Right cardiac atrium (tissue), 5 donors: Measurements from ENCODE around the gene SBNO2. TPM values are rescaled to one million over a fixed set of nuclear protein-coding genes. Genes with fewer than 3 reads are reported as not detected.

ENCODE experiments used
- ATAC-seq, 2 donors: fragments of 200-7000 bp; cut with Tn5 transposase; one replicate each; pipeline versions ENCODE4 v1.8.0 to v1.9.1; 2020; ENCODE audit warnings: moderate library complexity in 2 of 2, mild to moderate bottlenecking in 1 of 2
- DNase-seq, 3 donors: peaks; one replicate each; pipeline ENCODE4 v3.0.0-alpha.2; 2020
- H3K27ac ChIP-seq: one replicate; pipeline ENCODE4 v1.5.1; 2013; ENCODE audit warnings: mild to moderate bottlenecking, low read length, control low read depth, moderate library complexity
- H3K27me3 ChIP-seq: one replicate; pipeline ENCODE4 v1.6.1; 2013; ENCODE audit not compliant: control insufficient read depth, insufficient read depth
- H3K4me1 ChIP-seq: one replicate; pipeline ENCODE4 v1.6.1; 2013; ENCODE audit warnings: low read length; ENCODE audit not compliant: control insufficient read depth, insufficient read depth
- H3K4me3 ChIP-seq: one replicate; pipeline ENCODE4 v1.5.1; 2013; ENCODE audit warnings: low read length, control low read depth
- H3K9me3 ChIP-seq: one replicate; pipeline ENCODE4 v1.6.1; 2013; ENCODE audit warnings: low read length; ENCODE audit not compliant: control insufficient read depth
- WGBS: extraction: QIAGEN DNeasy Blood & Tissue Kit; methylation state at CpG from one replicate; pipeline ENCODE4 v1.1.7; 2013; 5-methylcytosine and 5-hydroxymethylcytosine counted together
- intact Hi-C, 4 donors: fragments of 100-400 bp; cut with DNase I; formaldehyde crosslinking; loops; one replicate each; pipeline versions ENCODE4 v1.11.0 to v1.14.0; 2022 to 2023
- polyA plus RNA-seq: library from polyadenylated mRNA; stranded (reverse); fragments of 200-250 nt; gene quantifications from one replicate; pipeline ENCODE4 v1.2.3, GENCODE V29; 2013
- total RNA-seq, 4 donors: library from RNA; stranded (reverse); fragmentation: NEBNext Ultra II Directional; extraction: Animal tissue kit (Norgen Biotek cat#: 25700); gene quantifications; one replicate each; pipeline ENCODE4 v1.2.1, GENCODE V29; 2021
- donor health status: healthy with polysubstance abuse.
- donor health status: DM: no; HTN: yes; CAD: no.
- donor health status: DM: no; HTN: no; CAD: no.
- donor health status: DM: no; HTN: yes; CAD: no; lungs with severe emphysema.
- donor health status: DM: yes; HTN: yes; CAD: no.

Gene SBNO2
- total and polyA plus RNA-seq, 5 donors, result 13.4 to 44.5 (median 20.3) TPM

GRCh38 chr19:1064661-1065605 lies 109.1 kb downstream of the SBNO2 start:
- ATAC-seq (peak; percentile 64 to 70), DNase-seq (peak; percentile 72 to 91 (median 88))
- Histone ChIP-seq H3K4me3 (no peak overlapping the region), H3K9me3 (no peaks in the 10 kb centered on the region), H3K4me1 (no peaks in the 10 kb centered on the region), H3K27me3 (no peaks in the 10 kb centered on the region), H3K27ac (no peak overlapping the region)
- WGBS, result 11% methylated on average over 60 of the region's 60 CpGs
- intact Hi-C loops, result no loop called here

- intact Hi-C loops, result no loop called here
- Histone ChIP-seq H3K4me3 (no peak overlapping the region), H3K27me3 (no peaks in the 10 kb centered on the region), H3K4me1 (no peaks in the 10 kb centered on the region), H3K27ac (no peak overlapping the region), H3K9me3 (no peaks in the 10 kb centered on the region)
- no peak for ATAC-seq
- DNase-seq, result peak in 1 of 3 donors; percentile 55
- 83% methylated on average over 37 of the region's 37 CpGs for WGBS
These were observed 110.0 kb downstream of the SBNO2 start for GRCh38 chr19:1063909-1064660.

- ATAC-seq, result no peak
- 92% methylated on average over 37 of the region's 37 CpGs for WGBS
- H3K4me1 ChIP-seq, result no peaks in the 10 kb centered on the region
- H3K4me3 ChIP-seq, result no peak overlapping the region
- no peak overlapping the region for H3K27ac ChIP-seq
- no peaks in the 10 kb centered on the region for H3K9me3 ChIP-seq
- intact Hi-C loops, result no loop called here
- H3K27me3 ChIP-seq, result no peaks in the 10 kb centered on the region
- DNase-seq, result peak in 2 of 3 donors; percentile 56 to 61
These were observed 110.8 kb downstream of the SBNO2 start for GRCh38 chr19:1063030-1063908.

- no peaks in the 10 kb centered on the region for H3K27me3 ChIP-seq
- H3K4me1 ChIP-seq, result no peaks in the 10 kb centered on the region
- no peak overlapping the region for H3K27ac ChIP-seq
- no peak overlapping the region for H3K4me3 ChIP-seq
- whole genome bisulfite sequencing, result 87% methylated on average over 17 of the region's 17 CpGs
- peaks cover 2% of the 10 kb centered on the region for H3K9me3 ChIP-seq
- intact Hi-C loops, result no loop called here
- DNase-seq, result peak in 1 of 3 donors; percentile 37
- ATAC-seq, result no peak
These were observed 111.6 kb downstream of the SBNO2 start for GRCh38 chr19:1062387-1063029.

DNA sequence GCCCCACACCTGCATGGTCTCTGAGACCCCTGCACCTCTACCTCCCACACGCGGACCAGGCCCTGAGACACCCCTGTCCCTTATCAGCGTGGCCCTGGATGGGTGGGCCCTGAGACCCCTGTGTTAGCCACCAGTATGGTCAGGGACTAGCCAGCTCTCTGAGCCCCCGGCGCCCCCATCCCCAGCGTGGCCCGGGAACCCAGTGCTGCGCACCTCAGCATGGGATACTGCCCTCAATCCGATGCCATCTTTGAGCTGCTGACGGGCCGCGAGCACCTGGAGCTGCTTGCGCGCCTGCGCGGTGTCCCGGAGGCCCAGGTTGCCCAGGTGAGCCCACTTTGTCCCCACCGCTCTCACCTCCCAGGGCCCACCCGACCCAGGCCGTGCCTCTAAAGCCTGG lies 112.1 kb downstream of the SBNO2 start:
- Histone ChIP-seq H3K27ac (no peak overlapping the region), H3K9me3 (peaks cover 5% of the 10 kb centered on the region), H3K4me3 (no peak overlapping the region), H3K4me1 (no peaks in the 10 kb centered on the region), H3K27me3 (no peaks in the 10 kb centered on the region)
- DNase-seq (peak in 1 of 3 donors; percentile 45), ATAC-seq (no peak)
- WGBS, result 94% methylated on average over 20 of the region's 20 CpGs
- intact Hi-C loops, result no loop called here

GRCh38 chr19:1060689-1061088 lies 113.4 kb downstream of the SBNO2 start:
- intact Hi-C loops, result no loop called here
- Histone ChIP-seq H3K4me3 (no peak overlapping the region), H3K4me1 (no peaks in the 10 kb centered on the region), H3K27ac (no peak overlapping the region), H3K27me3 (no peaks in the 10 kb centered on the region), H3K9me3 (peaks cover 5% of the 10 kb centered on the region)
- 91% methylated on average over 5 of the region's 5 CpGs for WGBS
- DNase-seq, result no peak
- ATAC-seq, result no peak

DNA sequence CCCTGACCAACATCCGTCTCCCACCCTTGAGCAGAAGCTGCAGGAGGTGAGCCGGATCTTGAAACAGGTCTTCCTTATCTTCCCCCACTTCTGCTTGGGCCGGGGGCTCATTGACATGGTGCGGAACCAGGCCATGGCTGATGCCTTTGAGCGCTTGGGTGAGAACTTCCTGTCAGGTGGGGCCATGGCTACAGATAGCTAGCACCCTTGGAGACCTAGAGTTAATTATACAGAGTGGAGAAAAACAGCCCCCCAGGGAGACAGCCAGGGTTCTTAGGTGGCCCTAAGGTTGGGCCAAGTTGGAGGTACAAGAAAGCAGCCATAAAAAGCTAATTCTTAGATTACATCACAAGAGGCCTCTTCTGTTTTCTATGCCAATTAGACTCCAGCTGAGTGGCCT lies 116.0 kb downstream of the SBNO2 start:
- no peak for DNase-seq
- no peak for ATAC-seq
- Histone ChIP-seq H3K4me1 (no peaks in the 10 kb centered on the region), H3K27me3 (no peaks in the 10 kb centered on the region), H3K4me3 (no peak overlapping the region), H3K9me3 (peaks cover 5% of the 10 kb centered on the region), H3K27ac (no peak overlapping the region)
- intact Hi-C loops, result no loop called here
- WGBS, result 95% methylated on average over 5 of the region's 5 CpGs

Other genes with a start within 250 kb of the SBNO2 start
- 1 to 10 TPM; 4.2 to 6.2 (median 5.6) TPM for gene ARID3A, start 248.2 kb downstream of the SBNO2 start, total RNA-seq
- 3.3 TPM for gene ARID3A, start 248.2 kb downstream of the SBNO2 start, polyA plus RNA-seq
- 10 to 100 TPM; 12.2 to 24.0 (median 15.8) TPM for gene WDR18, start 189.9 kb downstream of the SBNO2 start, total RNA-seq
- gene WDR18, start 189.9 kb downstream of the SBNO2 start, polyA plus RNA-seq, result 22.5 TPM
- gene GRIN3B, start 173.8 kb downstream of the SBNO2 start, total RNA-seq, result under 1 TPM in 1 of 4 donors, not detected in 3; 0.06 TPM
- not detected for gene GRIN3B, start 173.8 kb downstream of the SBNO2 start, polyA plus RNA-seq
- gene TMEM259, start 153.1 kb downstream of the SBNO2 start, total RNA-seq, result 100 to 1,000 TPM; 127 to 161 (median 143) TPM
- gene TMEM259, start 153.1 kb downstream of the SBNO2 start, polyA plus RNA-seq, result 164 TPM
- gene RNU6-2, start 152.7 kb downstream of the SBNO2 start, total RNA-seq, result not detected
- not detected for gene RNU6-2, start 152.7 kb downstream of the SBNO2 start, polyA plus RNA-seq
- 10 to 100 TPM; 57.4 to 75.9 (median 63.8) TPM for gene CNN2, start 147.7 kb downstream of the SBNO2 start, total RNA-seq
- gene CNN2, start 147.7 kb downstream of the SBNO2 start, polyA plus RNA-seq, result 52.1 TPM
- gene ABCA7, start 134.2 kb downstream of the SBNO2 start, total RNA-seq, result 10 to 100 TPM in 1 of 4 donors, 1 to 10 TPM in 3; 7.3 to 10.4 (median 8.7) TPM
- gene ABCA7, start 134.2 kb downstream of the SBNO2 start, polyA plus RNA-seq, result 9.1 TPM
- gene ARHGAP45, start 107.1 kb downstream of the SBNO2 start, total RNA-seq, result 10 to 100 TPM in 1 of 4 donors, 1 to 10 TPM in 3; 7.7 to 10.4 (median 9.2) TPM
- gene ARHGAP45, start 107.1 kb downstream of the SBNO2 start, polyA plus RNA-seq, result 5.9 TPM
- 100 to 1,000 TPM; 110 to 145 (median 131) TPM for gene POLR2E, start 78.9 kb downstream of the SBNO2 start, total RNA-seq
- gene POLR2E, start 78.9 kb downstream of the SBNO2 start, polyA plus RNA-seq, result 179 TPM
- gene GPX4, start 70.3 kb downstream of the SBNO2 start, total RNA-seq, result 100 to 1,000 TPM; 300 to 374 (median 359) TPM
- 713 TPM for gene GPX4, start 70.3 kb downstream of the SBNO2 start, polyA plus RNA-seq
- gene STK11, start 31.5 kb upstream of the SBNO2 start, total RNA-seq, result 10 to 100 TPM; 56.9 to 62.0 (median 57.7) TPM
- gene STK11, start 31.5 kb upstream of the SBNO2 start, polyA plus RNA-seq, result 64.5 TPM
- gene CBARP, start 63.7 kb upstream of the SBNO2 start, total RNA-seq, result 1 to 10 TPM in 3 of 4 donors, under 1 TPM in 1; 0.89 to 2.2 (median 1.5) TPM
- 0.97 TPM for gene CBARP, start 63.7 kb upstream of the SBNO2 start, polyA plus RNA-seq
- gene ATP5F1D, start 67.5 kb upstream of the SBNO2 start, total RNA-seq, result 100 to 1,000 TPM; 490 to 706 (median 622) TPM
- gene ATP5F1D, start 67.5 kb upstream of the SBNO2 start, polyA plus RNA-seq, result 660 TPM
- 100 to 1,000 TPM in 1 of 4 donors, 10 to 100 TPM in 3; 50.2 to 123 (median 62.4) TPM for gene MIDN, start 74.3 kb upstream of the SBNO2 start, total RNA-seq
- gene MIDN, start 74.3 kb upstream of the SBNO2 start, polyA plus RNA-seq, result 45.6 TPM
- gene CIRBP, start 95.1 kb upstream of the SBNO2 start, total RNA-seq, result 100 to 1,000 TPM; 288 to 417 (median 333) TPM
- 370 TPM for gene CIRBP, start 95.1 kb upstream of the SBNO2 start, polyA plus RNA-seq
- gene FAM174C, start 101.3 kb upstream of the SBNO2 start, total RNA-seq, result 10 to 100 TPM; 15.9 to 18.1 (median 17.0) TPM
- 25.3 TPM for gene FAM174C, start 101.3 kb upstream of the SBNO2 start, polyA plus RNA-seq
- gene EFNA2, start 111.6 kb upstream of the SBNO2 start, total RNA-seq, result not detected
- gene EFNA2, start 111.6 kb upstream of the SBNO2 start, polyA plus RNA-seq, result not detected
- gene NDUFS7, start 209.6 kb upstream of the SBNO2 start, total RNA-seq, result 100 to 1,000 TPM; 209 to 294 (median 259) TPM
- gene NDUFS7, start 209.6 kb upstream of the SBNO2 start, polyA plus RNA-seq, result 437 TPM
- 10 to 100 TPM; 49.2 to 76.2 (median 66.4) TPM for gene GAMT, start 227.3 kb upstream of the SBNO2 start, total RNA-seq
- 124 TPM for gene GAMT, start 227.3 kb upstream of the SBNO2 start, polyA plus RNA-seq
- gene DAZAP1, start 233.3 kb upstream of the SBNO2 start, total RNA-seq, result 10 to 100 TPM; 78.7 to 92.1 (median 85.0) TPM
- gene DAZAP1, start 233.3 kb upstream of the SBNO2 start, polyA plus RNA-seq, result 65.3 TPM